Fibroblast of gingiva (primary cell): ENCODE results near the gene TMPRSS3.

Experiments used
- DNase-seq: peaks from one replicate; pipeline ENCODE4 v3.0.0-alpha.2; 2011; ENCODE audit warnings: low read depth

The TMPRSS3 gene

DNA sequence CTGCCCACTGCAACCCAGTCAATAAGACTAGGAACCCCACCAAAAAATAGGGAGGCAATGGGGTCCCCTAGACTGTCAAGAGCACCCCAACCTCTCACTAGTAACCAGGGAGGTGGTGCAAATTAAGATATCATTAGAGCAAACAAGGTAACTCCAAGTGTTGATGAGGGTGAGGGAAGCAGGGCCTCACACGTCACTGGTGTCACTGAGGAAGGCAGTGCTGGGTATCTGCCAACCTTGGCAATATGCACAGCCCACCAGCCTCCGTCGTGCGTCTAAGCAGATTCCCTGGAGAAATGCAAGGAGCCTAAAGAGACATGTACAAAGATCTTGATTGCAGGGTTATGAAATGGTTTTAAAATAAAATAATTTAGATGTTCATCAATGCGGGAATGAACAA lies 11.6 kb upstream of the TMPRSS3 start:
- no peak for DNase-seq

DNA sequence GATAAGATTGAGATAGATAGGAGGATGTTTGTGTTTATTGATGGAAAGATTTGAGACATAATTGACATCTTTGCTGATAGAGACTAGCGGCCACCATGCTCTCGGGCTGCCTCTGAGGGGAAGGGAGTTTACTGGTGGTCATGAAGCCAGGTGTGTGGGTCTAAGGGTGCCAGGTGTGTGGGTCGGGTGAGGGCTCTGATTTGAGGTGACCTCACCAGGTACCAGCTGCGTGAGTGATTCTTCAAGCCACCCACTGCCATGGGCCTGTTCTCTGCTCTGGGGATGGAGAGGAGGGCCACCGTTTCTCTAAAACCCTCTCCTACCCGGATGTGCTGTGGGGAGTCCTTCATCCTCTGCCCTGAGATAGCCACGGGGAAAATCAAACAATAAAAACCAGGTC lies 11.0 kb upstream of the TMPRSS3 start:
- DNase-seq = no peak

DNA sequence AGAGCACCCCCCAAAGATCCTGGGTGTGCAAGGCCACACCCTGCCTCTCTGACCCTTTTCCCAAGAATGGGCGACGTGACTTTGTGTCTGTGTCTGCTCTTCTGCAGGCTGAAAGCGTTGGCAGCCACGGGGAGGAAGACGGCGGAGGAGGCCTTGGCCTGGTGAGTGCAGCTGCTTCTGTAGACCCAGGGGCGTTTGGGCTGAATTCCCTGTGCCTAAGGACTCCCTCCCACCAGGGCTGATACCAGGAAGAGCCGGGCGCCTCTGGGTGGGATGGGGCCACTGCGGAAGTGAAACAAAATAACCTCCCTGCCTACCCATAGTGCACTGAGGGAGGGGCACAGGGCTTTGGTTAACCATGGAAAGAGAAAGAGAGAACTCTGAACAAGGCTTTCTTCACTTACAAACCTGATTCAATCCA lies 10.4 kb upstream of the TMPRSS3 start:
- no peak for DNase-seq

DNA sequence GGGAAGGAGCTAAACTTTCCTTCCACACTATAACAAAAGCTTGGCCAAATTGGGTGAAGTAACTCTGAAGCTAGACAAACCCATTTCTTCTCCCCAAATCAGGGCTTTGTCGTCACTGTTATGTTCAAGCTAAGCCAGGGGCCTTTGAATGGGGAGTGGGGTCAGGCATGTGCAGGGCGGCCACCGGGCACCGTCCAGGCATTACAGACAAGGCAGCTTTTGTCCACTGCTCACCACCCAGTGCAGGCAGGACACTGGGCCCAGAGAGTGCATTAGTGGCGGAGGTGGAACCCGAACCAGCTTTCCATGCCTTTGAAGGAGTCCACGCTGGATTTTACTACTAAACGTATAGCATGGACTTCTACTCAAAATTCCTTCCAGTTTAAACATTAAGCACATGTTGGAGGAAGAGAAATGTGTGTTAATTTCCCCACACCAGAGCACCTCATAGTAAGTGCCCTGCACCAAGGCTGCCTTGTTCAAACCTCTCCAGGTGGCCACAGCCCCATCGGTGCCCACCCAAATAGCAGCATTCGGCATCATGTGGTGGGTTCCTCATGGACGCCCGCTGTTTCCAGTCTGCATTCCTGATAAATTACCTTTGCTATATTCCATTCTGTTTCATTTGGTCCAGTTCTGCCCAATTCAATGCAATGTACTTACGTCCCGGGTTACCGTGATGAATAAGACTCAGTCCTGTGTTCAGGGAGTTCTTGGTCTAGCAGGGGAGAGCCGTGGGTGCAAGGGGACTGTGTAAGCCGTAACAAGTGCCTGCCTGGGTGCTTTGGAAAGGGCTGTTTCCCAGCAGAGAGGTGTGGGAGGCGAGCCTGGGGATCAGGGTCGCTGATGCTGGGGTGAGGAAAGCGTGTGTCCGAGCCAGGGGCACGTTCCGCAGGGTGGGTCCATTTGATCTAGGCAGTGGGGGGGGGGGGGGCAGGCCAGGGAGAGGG lies 9.5 kb upstream of the TMPRSS3 start:
- no peak for DNase-seq

DNA sequence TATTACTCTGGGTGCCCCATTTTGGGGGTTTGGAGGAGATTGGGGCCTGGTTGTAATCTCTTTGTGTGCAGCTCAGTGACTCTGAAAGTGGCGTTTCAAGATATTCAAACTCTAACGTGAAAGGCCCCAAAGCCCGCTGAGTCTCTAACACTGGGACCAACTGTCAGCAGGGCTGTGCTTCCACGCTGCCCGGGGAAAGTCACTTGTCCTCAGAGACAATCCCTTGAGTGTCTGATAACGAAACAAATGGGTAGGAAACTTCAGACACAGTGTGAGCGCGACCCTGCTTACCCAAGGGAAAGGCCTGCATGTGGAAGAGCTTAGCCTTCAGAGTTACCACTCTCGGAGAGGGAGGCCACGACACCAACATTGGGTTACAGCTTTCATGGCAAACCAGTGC lies 8.7 kb upstream of the TMPRSS3 start:
- no peak for DNase-seq

DNA sequence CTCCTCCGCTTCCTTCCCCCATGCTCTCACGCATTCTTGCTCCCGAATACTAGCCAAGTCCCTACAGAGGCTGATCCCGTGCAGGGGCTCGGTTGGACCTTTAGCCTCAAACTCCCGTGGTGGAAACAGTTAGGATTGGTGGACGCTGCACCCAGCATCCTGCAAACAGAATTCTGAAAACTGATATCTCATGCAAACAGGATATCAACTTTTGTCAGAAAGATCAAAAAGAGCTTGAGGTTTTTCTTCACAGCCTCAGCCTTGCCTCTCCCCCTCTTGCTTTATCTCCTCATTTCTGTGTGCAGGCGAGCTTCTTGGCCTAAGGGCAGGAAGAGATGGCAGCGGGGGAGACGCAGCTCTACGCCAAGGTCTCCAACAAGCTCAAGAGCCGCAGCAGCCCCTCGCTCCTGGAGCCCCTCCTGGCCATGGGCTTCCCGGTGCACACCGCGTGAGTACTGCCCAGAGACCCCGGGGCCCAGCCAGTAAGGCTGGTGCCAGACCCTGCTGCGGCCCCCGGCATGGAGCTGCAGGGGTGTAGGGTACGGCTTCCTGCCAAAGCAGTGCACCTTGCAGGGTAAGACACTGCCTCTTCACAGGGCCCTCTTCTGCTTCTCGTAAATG lies 7.9 kb upstream of the TMPRSS3 start, which contains the start of gene UBASH3A:
TSS of gene UBASH3A (plus strand) at position 292 of the 621 bp plus-strand sequence. CDS start at position 336, 44 bp downstream.
- no peak for DNase-seq

DNA sequence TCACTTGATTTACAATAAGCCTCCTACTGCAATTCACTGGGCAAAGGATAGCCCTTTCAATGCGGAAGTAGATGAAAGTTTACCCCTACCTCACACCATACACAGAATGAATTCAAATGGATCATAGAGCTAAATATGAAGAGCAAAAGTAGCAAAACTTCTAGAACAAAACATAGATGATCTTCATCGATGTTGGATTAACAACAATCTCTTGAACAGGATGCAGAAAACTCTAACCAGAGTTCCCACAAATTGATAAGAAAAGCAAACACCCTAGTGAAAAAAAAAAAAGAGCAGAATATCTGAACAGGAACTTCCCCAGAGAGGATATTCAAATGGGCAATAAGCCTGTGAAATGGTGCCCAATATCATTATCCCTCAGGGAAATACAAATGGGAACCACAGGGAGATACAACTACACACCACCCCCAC lies 6.0 kb upstream of the TMPRSS3 start:
- DNase-seq = no peak

DNA sequence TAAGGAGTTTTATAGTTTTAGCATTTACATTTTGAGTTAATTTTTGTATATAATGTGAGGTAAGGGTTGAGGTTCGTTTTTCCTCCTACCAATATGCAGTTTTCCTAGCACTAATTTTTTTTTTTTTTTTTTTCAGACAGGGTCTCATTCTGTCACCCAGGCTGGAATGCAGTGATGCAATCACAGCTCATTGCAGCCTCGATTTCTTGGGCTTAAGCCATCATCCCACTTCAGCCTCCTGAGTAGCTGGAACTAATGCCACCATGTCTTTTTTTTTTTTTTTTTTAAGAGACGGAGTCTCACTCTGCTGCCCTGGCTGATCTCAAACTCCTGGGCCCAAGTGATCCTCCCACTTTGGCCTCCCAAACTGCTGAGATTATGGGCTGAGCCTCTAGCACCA lies 5.3 kb upstream of the TMPRSS3 start:
- DNase-seq = no peak

DNA sequence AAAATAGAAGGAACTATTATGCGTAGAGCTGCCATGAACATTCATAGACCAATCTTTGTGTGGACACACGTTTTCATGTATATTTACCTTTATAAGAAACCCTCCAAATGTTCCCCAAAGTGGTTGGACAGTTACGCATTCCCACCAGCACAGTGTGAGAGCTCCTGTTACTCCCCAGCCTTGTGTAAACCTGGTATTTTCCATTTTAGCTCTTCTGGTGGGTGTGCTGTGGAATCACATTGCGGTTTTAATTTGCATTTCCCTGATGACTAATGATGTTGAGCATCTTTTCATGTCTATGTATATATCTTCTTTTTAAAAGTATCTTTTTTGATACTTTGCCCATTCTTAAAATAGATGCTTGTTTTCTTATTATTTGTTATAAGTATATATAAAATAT lies 4.7 kb upstream of the TMPRSS3 start:
- DNase-seq = no peak

DNA sequence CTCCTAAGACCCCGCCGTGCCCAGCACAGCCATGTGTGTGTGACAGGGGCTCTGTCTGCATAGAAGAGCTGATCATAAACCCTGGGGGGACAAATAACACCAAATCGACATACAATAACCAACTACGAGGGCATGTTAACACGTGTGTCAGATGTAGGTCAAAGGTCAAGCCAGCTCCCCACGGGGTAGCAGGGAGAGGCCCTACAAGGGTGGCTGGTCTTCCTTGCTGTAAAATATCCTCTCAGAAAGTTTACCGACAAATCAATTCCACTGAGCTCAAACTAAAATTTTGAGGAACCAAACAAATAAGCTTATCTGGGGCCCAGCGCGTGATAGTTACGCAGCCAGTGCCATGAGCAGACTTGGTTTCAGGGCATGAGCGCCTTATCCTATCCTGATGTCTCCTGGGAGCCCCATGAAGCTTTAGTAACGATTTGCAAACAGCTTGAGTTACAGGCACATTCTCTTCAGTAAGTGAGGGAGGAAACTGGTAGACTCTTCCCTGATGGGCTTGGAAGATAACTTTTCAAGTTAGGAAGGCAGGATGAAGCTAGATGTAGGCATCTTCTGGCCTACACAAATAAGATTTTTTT lies 2.7 kb upstream of the TMPRSS3 start:
- DNase-seq = no peak

DNA sequence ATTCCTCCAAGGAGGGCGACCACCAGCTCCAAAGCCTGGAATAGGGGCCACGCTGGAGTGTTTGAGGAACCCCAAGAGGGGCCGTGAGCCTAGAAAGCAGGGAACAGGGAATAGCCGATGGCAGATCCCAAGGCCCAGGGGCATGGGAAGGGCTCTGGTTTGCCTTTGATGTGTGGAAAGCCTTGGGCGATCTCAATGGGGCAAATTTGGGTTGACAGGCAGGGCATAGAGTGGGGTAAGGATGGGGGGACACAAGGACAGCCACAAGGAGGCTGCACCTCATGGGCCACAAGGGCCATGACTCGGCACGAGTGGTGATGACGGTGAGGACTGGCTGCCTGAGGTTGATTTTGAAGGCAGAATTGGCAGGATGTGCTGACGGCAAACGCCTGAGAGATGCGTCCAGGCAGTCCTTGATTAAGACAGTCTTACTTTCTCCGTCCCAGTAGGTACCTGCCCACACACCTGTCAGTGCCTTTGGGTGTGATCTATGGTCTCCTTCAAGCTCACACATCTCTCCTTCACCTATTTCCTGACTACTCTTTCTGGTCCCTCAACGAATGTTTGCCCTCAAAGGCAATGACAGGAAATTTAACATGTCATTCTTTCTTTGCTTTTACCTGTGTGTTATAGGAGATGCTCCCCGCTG lies 2.0 kb upstream of the TMPRSS3 start:
- no peak for DNase-seq

DNA sequence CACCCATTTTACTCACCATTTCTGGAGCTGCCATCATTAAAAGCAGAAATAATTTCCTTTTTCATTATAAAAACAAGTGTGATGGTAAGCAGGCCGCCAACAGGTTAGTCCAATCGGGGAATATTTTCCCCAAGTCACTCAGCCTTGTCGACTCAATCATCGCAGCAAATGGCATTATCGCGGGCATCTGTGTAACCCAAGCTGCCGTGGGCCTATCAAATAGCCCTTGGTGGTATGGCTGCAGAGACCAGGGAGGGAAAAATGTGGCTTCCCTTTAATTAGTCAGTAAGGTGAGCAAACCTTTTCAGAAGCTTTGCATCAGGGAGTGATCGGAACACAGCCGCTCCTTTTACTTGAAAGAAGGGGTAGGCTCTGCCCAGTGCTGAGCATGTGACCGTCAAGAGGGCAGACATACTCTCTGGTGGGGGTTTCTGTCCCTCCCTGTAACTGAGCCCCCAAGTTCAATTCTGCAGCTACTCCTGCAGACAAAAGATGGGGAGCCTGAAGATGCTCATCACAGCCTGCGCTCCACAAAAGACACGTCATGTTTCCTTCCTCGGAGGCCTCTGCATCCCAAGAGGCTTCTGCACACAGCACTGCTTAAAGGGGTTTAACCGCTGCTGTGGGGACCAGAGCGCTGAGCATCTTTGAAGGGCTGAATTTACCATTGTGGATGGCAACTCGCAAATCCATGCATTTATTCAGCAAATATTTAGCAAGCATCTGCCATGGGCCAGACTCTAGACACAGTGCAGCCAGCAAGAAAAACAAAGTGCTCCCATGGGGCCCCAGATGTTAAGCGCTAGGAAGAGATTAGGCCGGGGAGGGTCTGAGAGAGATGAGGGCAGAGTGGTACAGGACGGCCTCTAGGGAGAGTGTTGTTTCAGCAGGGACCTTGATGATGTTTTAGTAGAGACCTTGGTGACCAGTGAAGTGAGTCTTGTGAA lies 1.2 kb upstream of the TMPRSS3 start:
- DNase-seq = no peak

DNA sequence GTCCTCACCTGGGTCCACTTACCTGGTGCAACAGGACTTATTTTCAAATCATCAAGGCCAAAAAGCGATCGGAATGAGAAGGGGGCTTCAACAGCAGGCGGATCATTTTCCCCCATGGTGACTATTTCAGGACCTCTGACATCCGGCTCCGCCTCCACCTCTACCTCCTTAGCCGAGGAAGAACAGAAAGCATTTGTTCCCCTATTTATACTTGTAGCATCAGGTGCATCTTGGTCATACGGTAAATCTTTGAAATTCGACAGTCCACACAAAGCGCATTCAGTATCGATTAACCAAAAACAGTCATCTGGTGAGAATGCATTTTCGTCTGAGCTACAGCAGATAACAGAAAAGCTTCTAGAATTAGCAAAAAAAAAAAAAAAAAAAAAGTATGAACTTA lies 550 bp downstream of the TMPRSS3 start:
- DNase-seq = no peak

DNA sequence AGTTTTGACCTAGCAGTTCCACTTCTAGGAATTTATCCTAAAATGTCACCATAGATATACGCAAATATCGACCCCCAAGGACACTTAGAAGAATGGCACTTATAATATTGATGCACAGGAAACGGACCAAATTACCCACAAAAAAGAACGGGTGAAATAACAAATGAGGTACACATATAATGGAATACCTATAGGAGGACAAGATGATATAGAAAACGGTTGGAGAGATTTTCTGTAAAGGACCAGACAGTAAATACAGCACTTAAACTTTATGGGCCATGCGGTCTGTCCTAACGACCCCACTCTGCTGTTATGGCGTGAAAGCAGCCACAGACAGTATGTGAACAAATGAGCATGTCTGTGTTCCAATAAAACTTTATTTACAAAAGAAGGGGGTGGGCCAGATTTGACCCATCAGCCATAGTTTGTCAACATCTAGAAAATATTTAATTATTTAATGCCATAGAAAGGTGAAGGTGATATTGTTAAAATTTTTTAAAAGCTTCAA lies 2.4 kb downstream of the TMPRSS3 start:
- no peak for DNase-seq

DNA sequence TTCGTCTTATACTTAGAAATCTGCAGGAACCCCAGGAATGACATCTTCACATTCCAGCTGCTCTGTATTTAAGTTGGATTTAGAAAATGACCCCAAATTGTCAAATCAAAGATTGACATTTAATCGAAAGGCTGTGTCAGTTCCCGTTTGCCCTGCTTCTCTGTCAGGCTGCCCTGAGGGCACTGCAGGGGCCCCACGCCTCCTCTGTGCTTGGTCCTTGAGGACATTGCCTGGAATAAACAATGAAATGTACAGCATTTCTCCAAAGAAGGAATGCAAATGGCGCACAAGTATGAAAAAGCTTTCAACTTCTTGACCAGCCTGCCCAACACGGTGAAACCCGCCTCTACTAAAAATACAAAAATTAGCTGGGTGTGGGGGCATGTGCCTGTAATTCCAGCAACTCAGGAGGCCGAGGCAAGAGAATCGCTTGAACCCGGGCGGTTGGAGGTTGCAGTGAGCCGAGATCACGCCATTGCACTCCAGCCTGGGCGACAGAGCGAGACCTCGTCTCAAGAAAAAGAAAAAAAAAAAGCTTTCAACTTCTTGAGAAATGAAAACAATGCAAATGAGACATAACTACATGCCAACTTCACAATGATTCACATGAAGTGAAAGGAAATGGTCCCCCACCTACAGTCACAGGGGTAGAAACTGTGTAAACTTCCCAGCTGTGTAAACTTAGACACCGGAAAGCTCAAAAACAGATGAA lies 3.0 kb downstream of the TMPRSS3 start:
- DNase-seq = no peak

DNA sequence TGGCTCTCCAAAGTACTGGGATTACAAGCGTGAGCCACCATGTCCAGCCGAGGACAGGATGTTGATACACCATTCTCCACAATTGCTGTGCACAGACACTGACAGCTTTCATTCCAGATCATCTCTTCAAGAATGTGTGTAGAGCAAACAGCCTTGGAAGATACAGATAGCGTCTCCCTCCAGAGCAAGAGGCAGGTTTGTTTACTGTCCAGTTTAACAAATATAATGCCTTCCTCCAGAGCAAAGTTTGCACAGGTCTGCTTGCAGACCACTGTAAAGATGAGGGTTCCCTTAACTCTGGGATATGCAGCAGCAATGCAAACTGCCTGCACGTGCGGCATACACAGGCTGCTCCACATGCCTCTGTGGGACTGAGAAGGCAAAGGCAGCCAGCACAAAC lies 4.6 kb downstream of the TMPRSS3 start:
- no peak for DNase-seq

DNA sequence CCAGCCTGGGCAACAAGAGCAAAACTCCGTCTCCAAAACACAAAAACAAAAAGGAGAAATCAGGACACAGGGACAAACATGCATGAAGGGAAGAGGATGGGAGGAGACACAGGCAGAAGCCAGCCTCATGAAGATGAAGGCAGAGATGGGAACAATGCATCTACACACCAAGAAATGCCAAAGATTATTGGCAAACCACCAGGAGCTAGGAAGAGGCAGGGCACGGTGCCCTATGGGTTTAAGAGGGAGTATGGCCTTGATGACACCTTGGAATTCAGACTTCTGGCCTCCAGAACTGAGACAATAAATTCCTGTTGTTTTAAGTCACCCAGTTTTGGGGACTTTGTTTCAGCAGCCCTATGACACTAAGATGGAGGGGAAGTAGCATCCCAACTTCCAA lies 5.2 kb downstream of the TMPRSS3 start:
- no peak for DNase-seq

DNA sequence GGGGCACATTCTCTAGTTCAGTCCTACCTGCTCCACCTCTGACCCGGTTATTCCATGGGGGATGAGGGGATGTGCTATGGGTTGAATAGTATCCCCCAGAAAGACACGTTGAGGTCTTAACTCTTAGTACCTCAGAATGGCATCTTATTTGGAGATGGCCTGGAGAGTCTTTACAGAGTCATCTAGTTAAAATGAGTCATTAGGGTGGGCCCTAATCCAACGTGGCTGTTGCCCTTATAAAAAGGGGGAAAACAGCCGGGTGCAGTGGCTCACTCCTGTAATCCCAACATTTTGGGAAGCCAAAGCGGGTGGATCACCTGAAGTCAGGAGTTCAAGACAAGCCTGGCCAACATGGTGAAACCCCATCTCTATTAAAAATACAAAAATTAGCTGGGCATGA lies 5.7 kb downstream of the TMPRSS3 start:
- no peak for DNase-seq

DNA sequence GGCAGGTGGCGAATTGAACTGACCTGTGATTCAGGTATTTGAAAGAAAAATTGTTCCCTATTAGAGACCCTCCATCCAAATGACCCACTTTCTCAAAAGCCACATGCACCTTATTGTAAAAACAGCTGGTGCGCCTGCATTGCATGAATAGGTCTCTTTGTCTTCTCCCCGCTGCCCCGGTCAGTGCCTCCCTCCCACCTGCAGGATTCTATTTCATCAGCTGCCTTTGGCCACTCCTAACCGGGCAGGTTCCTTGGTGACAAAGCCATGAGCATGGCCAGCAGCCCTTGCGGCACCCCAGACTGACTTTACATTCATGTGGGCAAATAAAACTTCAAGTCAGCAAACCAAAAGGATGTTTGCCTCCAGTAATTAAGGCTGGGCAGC lies 6.4 kb downstream of the TMPRSS3 start:
- no peak for DNase-seq

DNA sequence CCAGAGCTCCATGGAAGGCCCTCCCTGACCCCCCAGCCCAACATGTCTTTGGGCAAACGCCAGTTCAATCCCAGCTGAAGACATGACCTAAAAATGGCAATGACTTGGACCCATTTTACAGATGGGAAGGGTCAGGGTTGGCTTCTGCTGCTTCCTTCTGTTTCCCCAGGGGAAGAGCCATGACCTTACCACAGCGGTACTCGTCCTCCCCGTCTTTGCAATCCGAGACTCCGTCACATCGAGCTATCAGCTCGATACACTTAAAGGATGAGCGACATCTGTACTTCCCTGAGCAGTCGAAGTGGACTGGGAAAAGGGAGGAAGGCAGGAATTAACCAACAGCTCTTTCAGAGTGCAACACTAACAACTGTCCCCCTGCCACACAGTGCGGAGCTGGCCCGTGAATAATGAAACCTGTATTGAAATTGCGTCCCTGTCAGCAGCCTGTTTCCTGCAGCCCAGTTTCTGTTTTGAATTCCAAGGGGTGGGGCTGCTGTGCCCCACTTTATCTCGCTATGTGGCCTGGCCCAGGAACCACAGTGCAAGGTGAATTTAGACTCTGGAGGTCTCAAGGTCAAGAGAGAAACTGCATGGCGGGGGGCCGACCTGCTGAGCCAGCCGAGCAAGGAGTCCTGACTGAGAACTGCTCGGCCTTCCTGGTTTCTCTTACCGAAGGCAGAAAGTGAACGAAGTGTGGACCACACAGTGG lies 7.0 kb downstream of the TMPRSS3 start:
- no peak for DNase-seq
